Activated CD4-positive, CD25-positive, alpha-beta regulatory T cell treated with anti-CD3 and anti-CD28 coated beads, Interleukin-2, amount 50 U/mL, for 24 hours (primary cell): ENCODE measurements around the gene MOCS3.
"Not testable (repeated sequence)": the region's sequence is repeated elsewhere in the genome, so short reads cannot be mapped to it uniquely, and the experiment has no call there.

Experiments
- ATAC-seq, 2 donors: fragments of 150-1000 bp; cut with Tn5 transposase; one replicate each; pipeline ENCODE4 v1.10.0; 2021; ENCODE audit warnings: mild to moderate bottlenecking in 1 of 2, moderate library complexity in 1 of 2

Gene MOCS3

GRCh38 chr20:50932691-50933280, 25.8 kb upstream of the MOCS3 start:
- ATAC-seq, result no peak

- ATAC-seq, result no peak
Measured at GRCh38 chr20:50933589-50933988, 25.0 kb upstream of the MOCS3 start.

GRCh38 chr20:50943069-50943468, 15.5 kb upstream of the MOCS3 start:
- no peak for ATAC-seq

GRCh38 chr20:50948132-50948785, 10.4 kb upstream of the MOCS3 start:
- no peak for ATAC-seq

- ATAC-seq, result no peak
Measured at GRCh38 chr20:50953196-50953595, 5.4 kb upstream of the MOCS3 start.

- peak; percentile 41 to 47 for ATAC-seq
Measured at GRCh38 chr20:50953821-50954220, 4.8 kb upstream of the MOCS3 start.

GRCh38 chr20:50957276-50957675, 1.3 kb upstream of the MOCS3 start:
- no peak for ATAC-seq

- peak; percentile 77 to 80 for ATAC-seq
Measured at GRCh38 chr20:50957798-50958614, 612 bp upstream of the MOCS3 start, which contains the start of gene DPM1. DPM1 (minus strand) TSS chr20:50958532; CDS start chr20:50958523, 9 bp downstream.

- no peak for ATAC-seq
Measured at GRCh38 chr20:50959543-50960126, 1.0 kb downstream of the MOCS3 start.

- ATAC-seq, result no peak
Measured at GRCh38 chr20:50967586-50967985, 9.0 kb downstream of the MOCS3 start.

GRCh38 chr20:50968289-50968688, 9.7 kb downstream of the MOCS3 start:
- ATAC-seq, result no peak

GRCh38 chr20:50969435-50969834, 10.8 kb downstream of the MOCS3 start:
- no peak for ATAC-seq

- ATAC-seq, result no peak
Measured at GRCh38 chr20:50969912-50970311, 11.3 kb downstream of the MOCS3 start.

- no peak for ATAC-seq
Measured at GRCh38 chr20:50975701-50976330, 17.2 kb downstream of the MOCS3 start.

GRCh38 chr20:50977066-50978021, 18.7 kb downstream of the MOCS3 start:
- ATAC-seq, result no peak

- ATAC-seq, result not testable (repeated sequence)
Measured at GRCh38 chr20:50978533-50978932, 19.9 kb downstream of the MOCS3 start.

- peak; percentile 75 to 89 for ATAC-seq
Measured at GRCh38 chr20:50980071-50980681, 21.6 kb downstream of the MOCS3 start.

GRCh38 chr20:50980851-50981713, 22.5 kb downstream of the MOCS3 start:
- ATAC-seq, result no peak

- no peak for ATAC-seq
Measured at GRCh38 chr20:50981714-50982048, 23.1 kb downstream of the MOCS3 start.

- no peak for ATAC-seq
Measured at GRCh38 chr20:50982363-50982762, 23.7 kb downstream of the MOCS3 start.
